H1 (cell line): ENCODE data around the gene CLASP2. TPM values are rescaled to one million over a fixed set of nuclear protein-coding genes. Genes with fewer than 3 reads are reported as not detected.

Source experiments
- CTCF ChIA-PET: fragments of 300-600 bp; sonication (Branson Sonifier 250); formaldehyde crosslinking; loops from one replicate; lab custom pipeline; 2021; ENCODE audit not compliant: partially characterized antibody; lab: Charles Lee
- POLR2A ChIA-PET: fragments of 300-600 bp; sonication (Branson Sonifier 250); formaldehyde crosslinking; loops from one replicate; lab custom pipeline; 2021; ENCODE audit warnings: inconsistent platforms; ENCODE audit not compliant: partially characterized antibody; lab: Charles Lee
- DNase-seq, 2 experiments: peaks; one replicate each; pipeline versions ENCODE4 v3.0.0 to v3.0.0-alpha.2; 2010 to 2022; ENCODE audit warnings: low spot score in 2 of 2, low read depth in 1 of 2, mixed read lengths in 1 of 2
- FAIRE-seq: peaks from 2 replicates; lab custom pipeline; 2011; peaks lifted over from hg19 to GRCh38; lab: Jason Lieb, UNC
- H2AFZ ChIP-seq: 2 replicates; pipeline ENCODE4 v1.8.1; 2012; ENCODE audit warnings: low read length, inconsistent platforms
- H2AK5ac ChIP-seq: 2 replicates; pipeline ENCODE4 v1.6.1; 2013; ENCODE audit warnings: low read depth, low read length
- H2BK120ac ChIP-seq: replicated peaks from 2 replicates; pipeline ENCODE3; 2013; ENCODE audit warnings: low read depth, low read length, inconsistent platforms
- H2BK12ac ChIP-seq: 2 replicates; pipeline ENCODE4 v1.6.1; 2013; ENCODE audit warnings: low read depth, low read length
- H2BK15ac ChIP-seq: 2 replicates; pipeline ENCODE4 v1.6.1; 2013; ENCODE audit warnings: low read length
- H2BK20ac ChIP-seq: 2 replicates; pipeline ENCODE4 v1.6.1; 2013; ENCODE audit warnings: low read length
- H2BK5ac ChIP-seq: 2 replicates; pipeline ENCODE4 v1.6.1; 2013; ENCODE audit warnings: low read depth, low read length
- H3K14ac ChIP-seq: 2 replicates; pipeline ENCODE4 v1.6.1; 2013; ENCODE audit warnings: inconsistent platforms; ENCODE audit not compliant: insufficient read length
- H3K18ac ChIP-seq: 2 replicates; pipeline ENCODE4 v1.6.1; 2013; ENCODE audit warnings: low read length; ENCODE audit errors: extremely low read depth
- H3K23ac ChIP-seq: 2 replicates; pipeline ENCODE4 v1.6.1; 2013; ENCODE audit warnings: inconsistent platforms; ENCODE audit not compliant: insufficient read length
- H3K23me2 ChIP-seq: 2 replicates; pipeline ENCODE4 v1.6.1; 2013; ENCODE audit warnings: low read depth, low read length
- H3K27ac ChIP-seq: 2 replicates; pipeline ENCODE4 v1.6.1; 2011; ENCODE audit warnings: low read depth, low read length, inconsistent platforms
- H3K27me3 ChIP-seq, 4 experiments: replicated peaks in 1 of 4; 1 replicate in 1 of 4; 2 replicates in 3 of 4; pipeline versions ENCODE4 v1.6.1 to v1.8.1; 2011 to 2013; ENCODE audit warnings: low read length in 3 of 4, mild to moderate bottlenecking in 3 of 4, inconsistent platforms in 2 of 4, mixed read lengths in 2 of 4, moderate library complexity in 1 of 4; ENCODE audit not compliant: control insufficient read depth in 3 of 4, insufficient read depth in 3 of 4; ENCODE audit errors: extremely low read depth in 1 of 4
- H3K36me3 ChIP-seq, 4 experiments: 2 replicates each; pipeline versions ENCODE4 v1.6.1 to v1.8.1; 2011 to 2013; ENCODE audit warnings: mild to moderate bottlenecking in 4 of 4, low read length in 3 of 4, moderate library complexity in 2 of 4, control low read depth in 1 of 4, inconsistent platforms in 1 of 4; ENCODE audit not compliant: insufficient read depth in 4 of 4, control insufficient read depth in 2 of 4
- H3K4ac ChIP-seq: replicated peaks from 2 replicates; pipeline ENCODE3; 2013; ENCODE audit warnings: low read length, low read depth, mixed read lengths, inconsistent platforms; ENCODE audit not compliant: insufficient read length
- H3K4me1 ChIP-seq, 4 experiments: replicated peaks in 1 of 4; 1 replicate in 1 of 4; 2 replicates in 3 of 4; pipeline versions ENCODE4 v1.6.1 to v1.8.1; 2011 to 2013; ENCODE audit warnings: low read length in 3 of 4, inconsistent platforms in 2 of 4, mixed read lengths in 1 of 4; ENCODE audit not compliant: insufficient read depth in 4 of 4, control insufficient read depth in 3 of 4
- H3K4me2 ChIP-seq, 2 experiments: 2 replicates each; pipeline versions ENCODE4 v1.6.1 to v1.8.1; 2011 to 2013; ENCODE audit warnings: low read depth in 2 of 2, low read length in 2 of 2, control low read depth in 1 of 2, inconsistent platforms in 1 of 2, mild to moderate bottlenecking in 1 of 2; ENCODE audit not compliant: insufficient read depth in 1 of 2
- H3K4me3 ChIP-seq, 4 experiments: fragments of 200-600, 300-600 bp in 1 of 4; sonication (generic), shearing (Covaris generic), sonication (Bioruptor Twin) in 1 of 4; 2 replicates each; pipeline versions ENCODE4 v1.5.1 to v1.8.1; 2011 to 2016; ENCODE audit warnings: low read length in 4 of 4, low read depth in 3 of 4, control low read depth in 2 of 4, inconsistent platforms in 2 of 4, mild to moderate bottlenecking in 2 of 4, mixed read lengths in 1 of 4, moderate library complexity in 1 of 4; ENCODE audit not compliant: insufficient read depth in 2 of 4; ENCODE audit errors: extremely low read depth in 1 of 4
- H3K56ac ChIP-seq: replicated peaks from 2 replicates; pipeline ENCODE3; 2013; ENCODE audit warnings: low read depth, mild to moderate bottlenecking, mixed read lengths, low read length, inconsistent platforms; ENCODE audit not compliant: insufficient read length
- H3K79me1 ChIP-seq: 2 replicates; pipeline ENCODE4 v1.6.1; 2013; ENCODE audit warnings: low read depth, low read length, control low read depth
- H3K79me2 ChIP-seq, 2 experiments: 2 replicates each; pipeline versions ENCODE4 v1.6.1 to v1.8.1; 2012 to 2013; ENCODE audit warnings: low read length in 2 of 2, mild to moderate bottlenecking in 2 of 2, inconsistent platforms in 1 of 2; ENCODE audit not compliant: insufficient read depth in 2 of 2, control insufficient read depth in 1 of 2
- H3K9ac ChIP-seq, 4 experiments: replicated peaks in 1 of 4; 1 replicate in 1 of 4; 2 replicates in 3 of 4; pipeline versions ENCODE4 v1.6.1 to v1.8.1; 2011 to 2013; ENCODE audit warnings: low read depth in 3 of 4, low read length in 3 of 4, control low read depth in 2 of 4, mild to moderate bottlenecking in 2 of 4, moderate library complexity in 2 of 4, inconsistent platforms in 1 of 4; ENCODE audit errors: extremely low read depth in 1 of 4
- H3K9me3 ChIP-seq, 2 experiments: 2 replicates each; pipeline versions ENCODE4 v1.6.1 to v1.8.1; 2012 to 2013; ENCODE audit warnings: mild to moderate bottlenecking in 2 of 2, moderate library complexity in 2 of 2, control low read depth in 1 of 2, inconsistent platforms in 1 of 2, low read depth in 1 of 2, low read length in 1 of 2, mixed read lengths in 1 of 2; ENCODE audit not compliant: insufficient read depth in 2 of 2
- H4K20me1 ChIP-seq, 2 experiments: replicated peaks in 1 of 2; 2 replicates each; pipeline versions ENCODE3 to v1.8.1; 2011 to 2013; ENCODE audit warnings: inconsistent platforms in 2 of 2, low read length in 2 of 2, mild to moderate bottlenecking in 1 of 2; ENCODE audit not compliant: insufficient read depth in 2 of 2, control insufficient read depth in 1 of 2
- H4K5ac ChIP-seq: 2 replicates; pipeline ENCODE4 v1.6.1; 2013; ENCODE audit warnings: low read length, low read depth, mixed read lengths, inconsistent platforms; ENCODE audit not compliant: insufficient read length
- H4K8ac ChIP-seq: 2 replicates; pipeline ENCODE4 v1.8.0; 2013; ENCODE audit warnings: mild to moderate bottlenecking, moderate library complexity, low read length, inconsistent platforms; ENCODE audit not compliant: insufficient read depth; ENCODE audit errors: extremely low read depth
- H4K91ac ChIP-seq: replicated peaks from 2 replicates; pipeline ENCODE3; 2013; ENCODE audit warnings: low read length, mixed read lengths, inconsistent platforms; ENCODE audit not compliant: insufficient read length
- GABPA ChIP-seq: IDR thresholded peaks from 2 replicates; pipeline ENCODE4 v1.6.1; 2011; ENCODE audit warnings: mild to moderate bottlenecking, low read length, moderate library complexity, borderline replicate concordance; ENCODE audit not compliant: insufficient read depth
- MAX ChIP-seq: IDR thresholded peaks from 2 replicates; pipeline ENCODE4 v1.6.1; 2012; ENCODE audit warnings: inconsistent platforms
- POLR2AphosphoS5 ChIP-seq: IDR thresholded peaks from 2 replicates; pipeline ENCODE4 v1.6.1; 2011; ENCODE audit warnings: low read depth, low read length
- SAP30 ChIP-seq: fragments of 300-600 bp; sonication (generic); IDR thresholded peaks from 2 replicates; pipeline ENCODE4 v1.7.1; 2012; ENCODE audit warnings: low read length, moderate library complexity, mild to moderate bottlenecking, inconsistent platforms; ENCODE audit not compliant: insufficient read depth, insufficient replicate concordance
- TCF12 ChIP-seq: IDR thresholded peaks from 2 replicates; pipeline ENCODE4 v1.6.1; 2011; ENCODE audit warnings: low read depth, mild to moderate bottlenecking, low read length
- WGBS, 2 experiments: shearing (Covaris generic) in 1 of 2; methylation state at CpG; one replicate each; pipeline versions ENCODE4 v1.1.6 to v1.1.7; 2013 to 2015; ENCODE audit warnings: low lambda C conversion rate in 2 of 2, mixed read lengths in 2 of 2, inconsistent platforms in 1 of 2, low coverage in 1 of 2, missing lambda C conversion rate in 1 of 2; ENCODE audit not compliant: insufficient replicate concordance in 2 of 2, insufficient coverage in 1 of 2, insufficient read length in 1 of 2; ENCODE audit errors: extremely low coverage in 1 of 2, missing lambda C conversion rate in 1 of 2; 5-methylcytosine and 5-hydroxymethylcytosine counted together
- polyA plus RNA-seq, 7 experiments: library from polyadenylated mRNA; depleted of rRNA in 3 of 7; stranded (reverse) in 5 of 7; unstranded in 2 of 7; fragments of >200 nt in 5 of 7; fragments of 200-250 nt in 2 of 7; gene quantifications; 1 replicate in 5 of 7; 2 replicates in 1 of 7; 4 replicates in 1 of 7; pipeline versions ENCODE4 v1.2.1 to v1.2.3, GENCODE V29; 2011 to 2013; ENCODE audit warnings: missing spikeins in 2 of 7, mixed read lengths in 2 of 7
- total RNA-seq: library from RNA; stranded (reverse); fragmentation: NEBNext Ultra II Directional; extraction: Animal tissue kit (Norgen Biotek cat#: 25700); gene quantifications from 2 replicates; pipeline ENCODE4 v1.2.1, GENCODE V29; 2021
- TF ChIP-seq, protein P1 (sequence below), 3 experiments: IDR thresholded peaks; 1 replicate in 2 of 3; 2 replicates in 1 of 3; pipeline versions ENCODE4 v1.5.1 to v1.6.1; 2011; ENCODE audit warnings: low read length in 3 of 3, mild to moderate bottlenecking in 3 of 3, inconsistent platforms in 2 of 3, low read depth in 1 of 3, moderate library complexity in 1 of 3; ENCODE audit not compliant: insufficient read depth in 1 of 3; ENCODE audit errors: control extremely low read depth in 1 of 3

The CLASP2 gene
- total and polyA plus RNA-seq, 2 of the 8 experiments (the other 6 are each of a cell fraction or from before 2014, with no cell fraction given) = 21.7 to 58.0 TPM

DNA sequence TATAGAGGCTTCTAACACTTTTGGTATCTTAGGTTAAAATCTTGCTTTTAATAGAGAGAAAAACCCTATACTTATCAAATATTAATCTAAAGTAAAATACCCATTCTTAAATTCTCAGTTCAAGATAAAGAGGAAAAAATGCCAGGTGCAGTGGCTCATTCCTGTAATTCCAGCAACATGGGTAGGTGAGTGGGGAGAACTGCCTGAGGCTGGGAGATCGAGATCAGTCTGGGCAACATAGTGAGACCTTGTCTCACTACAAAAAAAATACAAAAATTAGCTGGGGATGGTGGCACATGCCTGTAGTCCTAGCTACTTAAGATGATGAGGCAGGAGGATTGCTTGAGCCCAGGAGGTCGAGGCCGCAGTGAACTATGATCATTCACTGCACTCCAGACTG lies 135.8 kb downstream of the CLASP2 start:
- FAIRE-seq = no peak
- no peaks in the 10 kb centered on the region for H4K20me1 ChIP-seq
- TF ChIP-seq GABPA (no peak), TCF12 (no peak), POLR2AphosphoS5 (no peak), MAX (no peak), SAP30 (no peak)
- TF ChIP-seq, protein P1, sequence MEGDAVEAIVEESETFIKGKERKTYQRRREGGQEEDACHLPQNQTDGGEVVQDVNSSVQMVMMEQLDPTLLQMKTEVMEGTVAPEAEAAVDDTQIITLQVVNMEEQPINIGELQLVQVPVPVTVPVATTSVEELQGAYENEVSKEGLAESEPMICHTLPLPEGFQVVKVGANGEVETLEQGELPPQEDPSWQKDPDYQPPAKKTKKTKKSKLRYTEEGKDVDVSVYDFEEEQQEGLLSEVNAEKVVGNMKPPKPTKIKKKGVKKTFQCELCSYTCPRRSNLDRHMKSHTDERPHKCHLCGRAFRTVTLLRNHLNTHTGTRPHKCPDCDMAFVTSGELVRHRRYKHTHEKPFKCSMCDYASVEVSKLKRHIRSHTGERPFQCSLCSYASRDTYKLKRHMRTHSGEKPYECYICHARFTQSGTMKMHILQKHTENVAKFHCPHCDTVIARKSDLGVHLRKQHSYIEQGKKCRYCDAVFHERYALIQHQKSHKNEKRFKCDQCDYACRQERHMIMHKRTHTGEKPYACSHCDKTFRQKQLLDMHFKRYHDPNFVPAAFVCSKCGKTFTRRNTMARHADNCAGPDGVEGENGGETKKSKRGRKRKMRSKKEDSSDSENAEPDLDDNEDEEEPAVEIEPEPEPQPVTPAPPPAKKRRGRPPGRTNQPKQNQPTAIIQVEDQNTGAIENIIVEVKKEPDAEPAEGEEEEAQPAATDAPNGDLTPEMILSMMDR (IDR thresholded peaks at IDR 0.05; ENCODE audit: control extremely low read depth in 1 of 3, insufficient read depth in 1 of 3, low read depth in 1 of 3, low read length in 3 of 3) = no peak
- TF ChIP-seq, all 59 proteins: peak for 0
- peaks cover 0 to 10% (median 0%) of the 10 kb centered on the region in 4 experiments; a peak in 1 of 8 replicates for H3K36me3 ChIP-seq
- H3K14ac ChIP-seq = no peak overlapping the region
- no peak overlapping the region; the same call in 1 of the 2 replicates for H2BK20ac ChIP-seq
- H3K23ac ChIP-seq = no peak overlapping the region
- no peak overlapping the region for H3K9ac ChIP-seq
- H2BK5ac ChIP-seq = no peak overlapping the region
- no peaks in the 10 kb centered on the region for H3K23me2 ChIP-seq
- no peak overlapping the region for H2BK120ac ChIP-seq
- WGBS, 2 experiments = 89% methylated on average over 3 of the region's 3 CpGs; no CpG with 5 or more reads in 1 of the 2 experiments
- peaks cover 4 to 25% (median 12%) of the 10 kb centered on the region in 4 experiments; a peak in 5 of 7 replicates for H3K4me1 ChIP-seq
- no peaks in the 10 kb centered on the region for H3K9me3 ChIP-seq
- H3K79me1 ChIP-seq = no peaks in the 10 kb centered on the region
- no peak overlapping the region for H3K4ac ChIP-seq
- no peak overlapping the region for H2BK15ac ChIP-seq
- no peak overlapping the region for H4K5ac ChIP-seq
- ChIA-PET CTCF (no interaction called here), POLR2A (interaction anchor here (0.6 kb wide), 1 partner anchor 18 kb away, joined by 3 read pairs; no protein-coding TSS in a partner anchor)
- H3K18ac ChIP-seq = no peak overlapping the region
- H3K4me3 ChIP-seq = no peak overlapping the region
- no peak overlapping the region for H4K91ac ChIP-seq
- no peak overlapping the region for H4K8ac ChIP-seq
- H3K79me2 ChIP-seq = no peaks in the 10 kb centered on the region
- no peaks in the 10 kb centered on the region for H3K27me3 ChIP-seq
- H3K27ac ChIP-seq = no peak overlapping the region
- no peak overlapping the region for H2AFZ ChIP-seq
- H2AK5ac ChIP-seq = no peak overlapping the region
- no peak overlapping the region for H2BK12ac ChIP-seq
- DNase-seq = no peak
- no peak overlapping the region for H3K56ac ChIP-seq
- no peak overlapping the region for H3K4me2 ChIP-seq
